IMR-90 (cell line): ENCODE data around the gene ARHGEF37. TPM values are rescaled to one million over a fixed set of nuclear protein-coding genes. Genes with fewer than 3 reads are reported as not detected.

Source experiments
- ATAC-seq: fragments of 200-7000 bp; cut with Tn5 transposase; 2 replicates; pipeline ENCODE4 v1.9.1; 2020; ENCODE audit warnings: low read depth, mild to moderate bottlenecking, moderate library complexity
- BruUV-seq: library from RNA; stranded (reverse); fragments of 400-500 nt; replicated peaks from 2 replicates; lab custom pipeline; 2021; lab: Mats Ljungman, UMichigan
- CTCF ChIA-PET: fragments of 300-600 bp; formaldehyde crosslinking; extraction: SDS; loops from one replicate; lab custom pipeline; 2021; ENCODE audit warnings: antibody characterized with exemption; lab: Yijun Ruan, JAX
- POLR2A ChIA-PET: fragments of 300-600 bp; sonication (Branson Sonifier 250); formaldehyde crosslinking; loops from one replicate; lab custom pipeline; 2022; ENCODE audit warnings: antibody characterized with exemption; ENCODE audit not compliant: unreplicated experiment; lab: Charles Lee
- DNase-seq: peaks from one replicate; pipeline ENCODE4 v3.0.0; 2013
- H2AFZ ChIP-seq: replicated peaks from 2 replicates; pipeline ENCODE3; 2013; ENCODE audit warnings: low read length, mild to moderate bottlenecking; ENCODE audit not compliant: poor library complexity
- H2AK5ac ChIP-seq: 2 replicates; pipeline ENCODE4 v1.6.1; 2013; ENCODE audit warnings: low read depth, low read length, inconsistent platforms
- H2AK9ac ChIP-seq: replicated peaks from 2 replicates; pipeline ENCODE3; 2013; ENCODE audit warnings: mild to moderate bottlenecking, low read depth, low read length, moderate library complexity; ENCODE audit not compliant: poor library complexity
- H2BK120ac ChIP-seq: 2 replicates; pipeline ENCODE4 v1.6.1; 2013; ENCODE audit warnings: low read depth, low read length, inconsistent platforms
- H2BK15ac ChIP-seq: 3 replicates; pipeline ENCODE4 v1.6.1; 2013; ENCODE audit warnings: low read depth, low read length, inconsistent platforms
- H2BK20ac ChIP-seq: 2 replicates; pipeline ENCODE4 v1.6.1; 2013; ENCODE audit warnings: low read depth, mild to moderate bottlenecking, inconsistent platforms, low read length, moderate library complexity
- H2BK5ac ChIP-seq: 2 replicates; pipeline ENCODE4 v1.6.1; 2013; ENCODE audit warnings: mild to moderate bottlenecking, low read depth, low read length, inconsistent platforms; ENCODE audit not compliant: poor library complexity, severe bottlenecking
- H3K14ac ChIP-seq: replicated peaks from 2 replicates; pipeline ENCODE4 v1.6.1; 2013; ENCODE audit warnings: low read depth, low read length, inconsistent platforms
- H3K18ac ChIP-seq: 2 replicates; pipeline ENCODE4 v1.6.1; 2013; ENCODE audit warnings: low read depth, low read length, control low read depth
- H3K23ac ChIP-seq: 2 replicates; pipeline ENCODE4 v1.6.1; 2013; ENCODE audit warnings: low read depth, low read length, inconsistent platforms
- H3K27ac ChIP-seq: 2 replicates; pipeline ENCODE4 v1.5.1; 2013; ENCODE audit warnings: mild to moderate bottlenecking, control low read depth, low read length; ENCODE audit not compliant: insufficient read depth
- H3K27me3 ChIP-seq: 2 replicates; pipeline ENCODE4 v1.6.1; 2013; ENCODE audit warnings: low read length; ENCODE audit not compliant: control insufficient read depth, insufficient read depth
- H3K36me3 ChIP-seq: 2 replicates; pipeline ENCODE4 v1.6.1; 2013; ENCODE audit warnings: low read length, mixed read lengths; ENCODE audit not compliant: control insufficient read depth, insufficient read depth
- H3K4ac ChIP-seq: 2 replicates; pipeline ENCODE4 v1.6.1; 2013; ENCODE audit warnings: low read depth, low read length, inconsistent platforms
- H3K4me1 ChIP-seq: 2 replicates; pipeline ENCODE4 v1.6.1; 2013; ENCODE audit warnings: low read length, mixed read lengths; ENCODE audit not compliant: control insufficient read depth, insufficient read depth
- H3K4me2 ChIP-seq: 2 replicates; pipeline ENCODE4 v1.6.1; 2013; ENCODE audit warnings: low read depth, mild to moderate bottlenecking, control low read depth, low read length, moderate library complexity
- H3K4me3 ChIP-seq: 2 replicates; pipeline ENCODE4 v1.5.1; 2013; ENCODE audit warnings: low read depth, mild to moderate bottlenecking, control low read depth, low read length, moderate library complexity; ENCODE audit not compliant: insufficient read depth
- H3K56ac ChIP-seq: 2 replicates; pipeline ENCODE4 v1.6.1; 2013; ENCODE audit warnings: low read length, inconsistent platforms; ENCODE audit not compliant: insufficient read depth; ENCODE audit errors: extremely low read depth
- H3K79me1 ChIP-seq, 2 experiments: 2 replicates each; pipeline ENCODE4 v1.6.1; 2013; ENCODE audit warnings: low read length in 2 of 2, inconsistent platforms in 1 of 2, low read depth in 1 of 2
- H3K9ac ChIP-seq: 2 replicates; pipeline ENCODE4 v1.6.1; 2013; ENCODE audit warnings: low read depth, low read length, control low read depth
- H3K9me1 ChIP-seq: 2 replicates; pipeline ENCODE4 v1.6.1; 2013; ENCODE audit warnings: low read length, inconsistent platforms; ENCODE audit not compliant: insufficient read depth
- H3K9me3 ChIP-seq: 2 replicates; pipeline ENCODE4 v1.6.1; 2013; ENCODE audit warnings: low read length; ENCODE audit not compliant: control insufficient read depth, insufficient read depth
- H4K20me1 ChIP-seq: 2 replicates; pipeline ENCODE4 v1.6.1; 2013; ENCODE audit warnings: low read length, inconsistent platforms; ENCODE audit not compliant: insufficient read depth
- H4K5ac ChIP-seq: 2 replicates; pipeline ENCODE4 v1.6.1; 2013; ENCODE audit warnings: mild to moderate bottlenecking, low read depth, low read length, control low read depth
- H4K8ac ChIP-seq, 2 experiments: 2 replicates each; pipeline ENCODE4 v1.6.1; 2013; ENCODE audit warnings: low read depth in 2 of 2, low read length in 2 of 2, control low read depth in 1 of 2, inconsistent platforms in 1 of 2
- H4K91ac ChIP-seq: 2 replicates; pipeline ENCODE4 v1.6.1; 2013; ENCODE audit warnings: low read depth, low read length, inconsistent platforms; ENCODE audit not compliant: insufficient read depth
- ELK1 ChIP-seq: fragments of 150-350 bp; IDR thresholded peaks from 2 replicates; pipeline ENCODE4 v1.6.1; 2016; ENCODE audit warnings: low read depth, mild to moderate bottlenecking, low read length, moderate library complexity, borderline replicate concordance
- FOS ChIP-seq: fragments of 150-350 bp; IDR thresholded peaks from 2 replicates; pipeline ENCODE4 v1.6.1; 2016; ENCODE audit warnings: low read depth, low read length
- MAFK ChIP-seq: IDR thresholded peaks from 2 replicates; pipeline ENCODE4 v1.6.1; 2012; ENCODE audit warnings: low read depth, low read length, improper control_type of control experiment
- NFE2L2 ChIP-seq: fragments of 150-350 bp; IDR thresholded peaks from 2 replicates; pipeline ENCODE4 v1.6.1; 2016; ENCODE audit warnings: low read depth, mild to moderate bottlenecking, low read length
- RCOR1 ChIP-seq: IDR thresholded peaks from 2 replicates; pipeline ENCODE4 v1.6.1; 2012; ENCODE audit warnings: mild to moderate bottlenecking, low read length, improper control_type of control experiment; ENCODE audit not compliant: insufficient replicate concordance
- RFX5 ChIP-seq: IDR thresholded peaks from 2 replicates; pipeline ENCODE4 v1.8.0; 2012; ENCODE audit warnings: low read depth, mild to moderate bottlenecking, low read length, moderate library complexity
- SMC3 ChIP-seq: fragments of 150-350 bp; IDR thresholded peaks from 2 replicates; pipeline ENCODE4 v1.6.1; 2016; ENCODE audit warnings: low read depth, mild to moderate bottlenecking, antibody characterized with exemption, low read length, moderate library complexity
- WGBS, 2 experiments: methylation state at CpG; one replicate each; pipeline versions ENCODE4 v1.1.5 to v1.1.7; 2013; ENCODE audit warnings: missing lambda C conversion rate in 2 of 2; ENCODE audit not compliant: insufficient read length in 1 of 2; ENCODE audit errors: extremely low coverage in 2 of 2; 5-methylcytosine and 5-hydroxymethylcytosine counted together
- dilution Hi-C: fragments of 300-500 bp; cut with HindIII; formaldehyde crosslinking; loops from one replicate; pipeline ENCODE4 v1.14.3; 2018; ENCODE audit warnings: low sequenced_read_pairs; ENCODE audit not compliant: unreplicated experiment
- in situ Hi-C: fragments of 300-500 bp; cut with MboI; formaldehyde crosslinking; loops from 3 replicates; pipeline ENCODE4 v1.14.3; 2019; ENCODE audit warnings: low sequenced_read_pairs, inconsistent platforms, mixed read lengths
- intact Hi-C: fragments of 100-400 bp; cut with micrococcal nuclease; formaldehyde crosslinking; loops from 2 replicates; pipeline ENCODE4 v1.10.0; 2022
- polyA plus RNA-seq, 3 experiments: library from polyadenylated mRNA; depleted of rRNA; stranded (reverse); fragments of >200 nt; gene quantifications; 2 replicates each; pipeline ENCODE4 v1.2.3, GENCODE V29; 2012; ENCODE audit warnings: low replicate concordance in 1 of 3
- total RNA-seq: library from RNA; depleted of rRNA; stranded (reverse); fragments of >200 nt; gene quantifications from 2 replicates; pipeline ENCODE4 v1.2.3, GENCODE V29; 2012

Gene ARHGEF37
- total and polyA plus RNA-seq, 2 of the 4 experiments (the other 2 are of a cell fraction): 0.39 to 0.54 TPM

GRCh38 chr5:149596712-149597111 is 15.4 kb downstream of the ARHGEF37 start:
- H2BK120ac ChIP-seq: no peak overlapping the region
- in situ Hi-C loops: no loop called here

More at GRCh38 chr5:149596712-149597111, 15.4 kb downstream of the ARHGEF37 start:
- no peak overlapping the region for H4K5ac ChIP-seq
- H3K4me2 ChIP-seq: no peak overlapping the region
- H3K36me3 ChIP-seq: no peaks in the 10 kb centered on the region
- ChIA-PET CTCF (no interaction called here), POLR2A (no interaction called here)
- BruUV-seq: no TSS peak
- H4K8ac ChIP-seq: no peak overlapping the region
- no peak for DNase-seq
- H3K4ac ChIP-seq: no peak overlapping the region
- H3K23ac ChIP-seq: no peak overlapping the region
- no peak overlapping the region for H3K9ac ChIP-seq
- no peak overlapping the region for H2AK9ac ChIP-seq
- H2BK15ac ChIP-seq: no peak overlapping the region
- no peaks in the 10 kb centered on the region for H3K79me1 ChIP-seq
- peaks cover 2% of the 10 kb centered on the region; the same call in 1 of the 2 replicates for H3K4me1 ChIP-seq
- TF ChIP-seq MAFK: no peak
- TF ChIP-seq RFX5: no peak
- TF ChIP-seq ELK1: no peak
- TF ChIP-seq RCOR1: no peak
- no peak for TF ChIP-seq FOS
- TF ChIP-seq SMC3: no peak
- no peak for TF ChIP-seq NFE2L2
- H3K4me3 ChIP-seq: no peak overlapping the region
- WGBS, 2 experiments: 100% methylated on average over 1 of the region's 2 CpGs; no CpG with 5 or more reads in 1 of the 2 experiments
- H2AK5ac ChIP-seq: no peak overlapping the region
- H3K9me3 ChIP-seq: no peaks in the 10 kb centered on the region
- no peaks in the 10 kb centered on the region for H4K20me1 ChIP-seq
- no peak overlapping the region for H3K56ac ChIP-seq
- H3K27me3 ChIP-seq: no peaks in the 10 kb centered on the region; the same call in 1 of the 2 replicates
- H3K27ac ChIP-seq: no peak overlapping the region
- no peak overlapping the region for H2AFZ ChIP-seq
- no peak overlapping the region for H3K14ac ChIP-seq
- H3K9me1 ChIP-seq: 0 out of 2 replicates have a peak, but pooled peaks cover 3% of the 10 kb centered on the region
- dilution Hi-C loops (no loop called here), intact Hi-C loops (no loop called here)
- no peak for ATAC-seq
- no peak overlapping the region for H2BK20ac ChIP-seq
- no peak overlapping the region for H4K91ac ChIP-seq
- no peak overlapping the region for H3K18ac ChIP-seq
- no peak overlapping the region for H2BK5ac ChIP-seq
